GM19467 (cell line): ENCODE data around the gene DRAXIN.

Source experiments
- ATAC-seq: cut with Tn5 transposase; IDR thresholded peaks from one replicate; pipeline ENCODE4 v1.9.1; 2021; ENCODE audit warnings: mild to moderate bottlenecking, moderate library complexity; ENCODE audit not compliant: unreplicated experiment

The DRAXIN gene

GRCh38 chr1:11684070-11684469 is 7.4 kb upstream of the DRAXIN start:
- no peak for ATAC-seq

DNA sequence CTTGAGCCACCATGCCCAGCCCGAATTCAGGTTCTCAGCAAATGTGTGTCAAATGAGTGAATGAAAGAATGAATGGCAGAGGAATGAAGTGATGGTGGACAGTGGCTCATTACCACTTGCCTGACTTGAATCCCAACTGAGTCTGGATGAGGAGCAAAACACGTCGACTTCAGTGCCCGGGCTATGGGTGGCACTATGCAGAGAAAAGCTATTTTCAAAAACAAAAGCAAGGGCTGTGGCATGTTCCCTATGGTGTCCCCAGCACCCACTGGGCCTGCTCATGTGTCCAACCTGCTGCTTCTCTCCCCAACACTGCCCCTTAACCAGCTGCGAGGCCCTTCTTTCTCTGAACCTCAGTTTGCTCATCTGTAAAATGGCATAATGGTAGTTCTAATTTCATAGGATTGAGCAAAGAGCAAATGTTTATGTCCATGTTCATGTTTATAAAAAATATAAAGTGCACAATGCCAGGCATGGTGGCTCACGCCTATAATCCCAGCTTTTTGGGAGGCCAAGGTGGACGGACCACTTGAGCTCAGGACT is 6.2 kb upstream of the DRAXIN start:
- no peak for ATAC-seq

DNA sequence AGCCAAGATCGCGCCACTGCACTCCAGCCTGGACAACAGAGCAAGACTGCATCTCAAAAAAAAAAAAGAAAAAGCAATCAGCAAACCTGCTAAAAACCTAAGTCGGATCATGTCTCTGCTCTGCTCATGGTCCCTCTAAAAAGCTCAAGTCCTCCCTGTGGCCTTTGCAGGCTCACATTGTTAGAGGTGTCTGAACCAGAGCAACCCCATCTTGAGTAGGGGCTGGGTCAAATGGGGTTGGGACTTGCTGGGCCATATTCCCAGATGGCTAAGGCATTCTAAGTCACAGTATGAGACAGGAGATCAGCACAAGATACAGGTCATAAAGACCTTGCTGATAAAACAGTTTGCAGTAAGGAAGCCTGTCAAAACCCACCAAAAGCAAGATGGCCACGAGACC is 3.0 kb upstream of the DRAXIN start:
- no peak for ATAC-seq

- ATAC-seq = no peak
Measured at GRCh38 chr1:11690397-11691301, 861 bp upstream of the DRAXIN start.

DNA sequence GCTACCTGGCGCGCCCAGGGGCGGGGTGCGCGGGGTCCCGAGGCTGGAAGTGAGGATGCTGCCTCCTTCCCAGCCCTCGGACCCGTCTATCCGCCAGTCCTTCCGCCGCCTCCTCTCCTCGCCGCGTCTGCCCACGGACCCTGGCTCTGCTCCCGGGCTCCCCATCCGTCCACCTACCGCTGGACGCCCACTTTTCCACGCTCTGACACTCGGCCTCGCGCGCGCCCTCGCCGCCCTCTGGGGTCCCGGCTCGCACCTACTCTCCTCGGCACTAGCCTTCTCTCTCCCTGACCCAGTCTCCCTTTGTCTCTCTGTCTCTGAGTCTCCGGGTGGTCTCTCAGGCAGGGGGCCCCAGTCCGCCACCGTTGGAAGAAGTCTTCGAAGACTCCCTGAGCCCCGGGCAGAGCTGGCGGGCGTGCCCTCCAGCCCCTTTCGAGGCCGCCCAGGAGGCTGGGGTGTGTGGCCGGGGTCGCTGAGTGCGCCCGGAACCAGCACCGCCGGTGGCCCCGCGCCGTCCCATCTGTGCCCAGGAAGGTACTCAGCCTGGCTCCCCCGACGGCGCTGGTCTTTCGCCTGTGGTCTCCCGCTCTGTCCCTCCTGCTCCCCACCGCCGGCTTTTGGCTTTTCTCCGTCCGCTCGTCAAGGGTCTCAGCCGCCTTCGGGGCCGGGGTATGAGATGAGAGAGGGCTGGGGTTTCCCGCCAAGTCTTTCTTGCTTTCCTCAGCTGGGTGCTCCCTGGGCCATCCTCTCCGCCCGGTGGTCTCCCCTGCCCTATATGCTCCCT is 610 bp downstream of the DRAXIN start:
- no peak for ATAC-seq

- no peak for ATAC-seq
Measured at GRCh38 chr1:11693024-11693590, 1.6 kb downstream of the DRAXIN start.

DNA sequence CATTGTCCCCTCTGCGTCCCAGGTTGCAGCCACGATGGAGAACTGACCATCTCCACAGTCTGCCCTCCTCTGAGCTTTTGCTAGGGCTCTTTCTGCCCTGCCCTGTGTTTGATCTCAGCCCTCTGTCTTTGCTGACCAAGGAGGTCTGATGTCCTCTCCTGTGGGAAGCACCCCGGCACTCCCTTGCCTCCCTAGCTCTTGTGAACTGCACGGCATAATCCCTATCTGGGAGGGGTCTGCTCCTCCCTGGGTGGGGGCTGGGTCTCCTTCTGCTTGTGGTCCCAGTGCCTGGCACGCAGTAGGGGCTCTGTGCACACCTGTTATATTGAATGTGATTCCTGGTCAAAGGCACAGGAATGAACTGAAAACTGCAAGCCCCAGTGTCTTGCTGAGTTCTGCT is 2.4 kb downstream of the DRAXIN start:
- ATAC-seq = no peak

- no peak for ATAC-seq
Measured at GRCh38 chr1:11695861-11696260, 4.4 kb downstream of the DRAXIN start.

- no peak for ATAC-seq
Measured at GRCh38 chr1:11697188-11697892, 5.8 kb downstream of the DRAXIN start.

DNA sequence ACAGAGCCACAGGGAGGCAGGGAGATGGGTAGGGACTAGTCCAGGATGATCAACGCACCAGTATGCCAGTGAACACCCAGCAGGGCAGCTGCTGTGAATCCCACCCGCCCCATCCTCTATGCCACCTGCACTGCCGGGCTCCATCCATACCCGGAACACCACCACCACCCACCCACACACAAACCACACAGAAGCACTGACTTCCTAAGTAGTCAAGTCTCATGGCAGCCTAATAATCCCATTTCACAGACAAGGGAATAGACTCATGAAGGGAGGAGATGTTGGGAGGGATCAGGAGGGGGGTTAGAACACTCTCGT is 6.3 kb downstream of the DRAXIN start:
- ATAC-seq = no peak

DNA sequence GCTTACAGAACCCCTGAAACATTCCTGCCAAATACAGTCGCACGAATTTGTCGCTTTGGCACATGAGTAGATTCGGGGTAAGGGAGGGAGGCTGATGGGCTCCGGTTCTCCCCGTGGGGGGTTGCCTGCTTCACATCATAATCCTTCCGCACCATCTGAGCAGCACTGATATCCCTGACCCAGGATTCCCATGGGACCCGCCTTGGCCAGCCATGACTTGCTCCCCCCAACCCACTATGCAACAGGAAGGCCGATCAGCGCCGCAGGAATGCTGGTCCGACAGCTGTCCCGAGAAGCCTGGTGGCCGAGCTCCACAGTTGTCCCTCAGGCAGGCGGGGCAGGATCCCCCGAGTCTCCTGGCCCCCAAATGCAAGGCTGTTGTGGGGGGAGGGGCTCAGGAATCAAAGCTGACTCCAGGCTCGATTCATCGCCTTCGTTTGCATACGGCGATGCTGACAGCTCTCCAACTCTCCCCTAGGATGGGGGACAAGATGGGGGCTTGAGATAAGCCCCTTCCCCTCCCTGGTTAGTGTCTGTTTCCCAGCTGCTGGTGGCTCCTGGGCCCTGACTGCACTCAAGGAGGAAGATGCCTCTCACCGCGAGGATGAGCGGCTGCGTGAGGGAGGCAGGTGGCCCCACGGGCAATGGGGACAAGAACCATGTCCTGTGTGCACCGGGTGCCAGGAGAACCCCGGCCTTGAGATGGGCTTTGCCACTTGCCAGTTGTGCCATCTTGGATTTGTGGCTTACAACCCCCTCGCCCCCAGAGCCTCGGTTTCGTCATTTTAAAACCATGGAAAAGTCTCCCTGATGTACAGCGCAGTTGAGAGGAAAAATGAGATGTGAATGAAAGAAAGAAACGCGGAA is 9.3 kb downstream of the DRAXIN start:
- no peak for ATAC-seq

- ATAC-seq = no peak
Measured at GRCh38 chr1:11701551-11701961, 10.0 kb downstream of the DRAXIN start.

- ATAC-seq = no peak
Measured at GRCh38 chr1:11701981-11702803, 10.7 kb downstream of the DRAXIN start.

- ATAC-seq = no peak
Measured at GRCh38 chr1:11703357-11704193, 12.1 kb downstream of the DRAXIN start.

GRCh38 chr1:11704194-11704529 is 12.7 kb downstream of the DRAXIN start:
- ATAC-seq = no peak

- no peak for ATAC-seq
Measured at GRCh38 chr1:11704691-11705475, 13.4 kb downstream of the DRAXIN start.

GRCh38 chr1:11705596-11705995 is 14.1 kb downstream of the DRAXIN start:
- no peak for ATAC-seq

DNA sequence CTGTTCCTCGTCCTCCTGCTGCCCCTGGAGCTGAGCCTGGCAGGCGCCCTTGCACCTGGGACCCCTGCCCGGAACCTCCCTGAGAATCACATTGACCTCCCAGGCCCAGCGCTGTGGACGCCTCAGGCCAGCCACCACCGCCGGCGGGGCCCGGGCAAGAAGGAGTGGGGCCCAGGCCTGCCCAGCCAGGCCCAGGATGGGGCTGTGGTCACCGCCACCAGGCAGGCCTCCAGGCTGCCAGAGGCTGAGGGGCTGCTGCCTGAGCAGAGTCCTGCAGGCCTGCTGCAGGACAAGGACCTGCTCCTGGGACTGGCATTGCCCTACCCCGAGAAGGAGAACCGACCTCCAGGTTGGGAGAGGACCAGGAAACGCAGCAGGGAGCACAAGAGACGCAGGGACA is 14.8 kb downstream of the DRAXIN start:
- ATAC-seq = no peak
